H1 (cell line): ENCODE results near the gene DLK1. TPM values are rescaled to one million over a fixed set of nuclear protein-coding genes. Genes with fewer than 3 reads are reported as not detected.

Source experiments
- CTCF ChIA-PET: fragments of 300-600 bp; sonication (Branson Sonifier 250); formaldehyde crosslinking; loops from one replicate; lab custom pipeline; 2021; ENCODE audit not compliant: partially characterized antibody; lab: Charles Lee
- POLR2A ChIA-PET: fragments of 300-600 bp; sonication (Branson Sonifier 250); formaldehyde crosslinking; loops from one replicate; lab custom pipeline; 2021; ENCODE audit warnings: inconsistent platforms; ENCODE audit not compliant: partially characterized antibody; lab: Charles Lee
- DNase-seq, 2 experiments: peaks; one replicate each; pipeline versions ENCODE4 v3.0.0 to v3.0.0-alpha.2; 2010 to 2022; ENCODE audit warnings: low spot score in 2 of 2, low read depth in 1 of 2, mixed read lengths in 1 of 2
- FAIRE-seq: peaks from 2 replicates; lab custom pipeline; 2011; peaks lifted over from hg19 to GRCh38; lab: Jason Lieb, UNC
- H2AFZ ChIP-seq: 2 replicates; pipeline ENCODE4 v1.8.1; 2012; ENCODE audit warnings: low read length, inconsistent platforms
- H2AK5ac ChIP-seq: 2 replicates; pipeline ENCODE4 v1.6.1; 2013; ENCODE audit warnings: low read depth, low read length
- H2BK120ac ChIP-seq: replicated peaks from 2 replicates; pipeline ENCODE3; 2013; ENCODE audit warnings: low read depth, low read length, inconsistent platforms
- H2BK12ac ChIP-seq: 2 replicates; pipeline ENCODE4 v1.6.1; 2013; ENCODE audit warnings: low read depth, low read length
- H2BK15ac ChIP-seq: 2 replicates; pipeline ENCODE4 v1.6.1; 2013; ENCODE audit warnings: low read length
- H2BK20ac ChIP-seq: 2 replicates; pipeline ENCODE4 v1.6.1; 2013; ENCODE audit warnings: low read length
- H2BK5ac ChIP-seq: 2 replicates; pipeline ENCODE4 v1.6.1; 2013; ENCODE audit warnings: low read depth, low read length
- H3K14ac ChIP-seq: 2 replicates; pipeline ENCODE4 v1.6.1; 2013; ENCODE audit warnings: inconsistent platforms; ENCODE audit not compliant: insufficient read length
- H3K18ac ChIP-seq: 2 replicates; pipeline ENCODE4 v1.6.1; 2013; ENCODE audit warnings: low read length; ENCODE audit errors: extremely low read depth
- H3K23ac ChIP-seq: 2 replicates; pipeline ENCODE4 v1.6.1; 2013; ENCODE audit warnings: inconsistent platforms; ENCODE audit not compliant: insufficient read length
- H3K23me2 ChIP-seq: 2 replicates; pipeline ENCODE4 v1.6.1; 2013; ENCODE audit warnings: low read depth, low read length
- H3K27ac ChIP-seq: 2 replicates; pipeline ENCODE4 v1.6.1; 2011; ENCODE audit warnings: low read depth, low read length, inconsistent platforms
- H3K27me3 ChIP-seq, 4 experiments: replicated peaks in 1 of 4; 1 replicate in 1 of 4; 2 replicates in 3 of 4; pipeline versions ENCODE4 v1.6.1 to v1.8.1; 2011 to 2013; ENCODE audit warnings: low read length in 3 of 4, mild to moderate bottlenecking in 3 of 4, inconsistent platforms in 2 of 4, mixed read lengths in 2 of 4, moderate library complexity in 1 of 4; ENCODE audit not compliant: control insufficient read depth in 3 of 4, insufficient read depth in 3 of 4; ENCODE audit errors: extremely low read depth in 1 of 4
- H3K36me3 ChIP-seq, 4 experiments: 2 replicates each; pipeline versions ENCODE4 v1.6.1 to v1.8.1; 2011 to 2013; ENCODE audit warnings: mild to moderate bottlenecking in 4 of 4, low read length in 3 of 4, moderate library complexity in 2 of 4, control low read depth in 1 of 4, inconsistent platforms in 1 of 4; ENCODE audit not compliant: insufficient read depth in 4 of 4, control insufficient read depth in 2 of 4
- H3K4ac ChIP-seq: replicated peaks from 2 replicates; pipeline ENCODE3; 2013; ENCODE audit warnings: low read length, low read depth, mixed read lengths, inconsistent platforms; ENCODE audit not compliant: insufficient read length
- H3K4me1 ChIP-seq, 4 experiments: replicated peaks in 1 of 4; 1 replicate in 1 of 4; 2 replicates in 3 of 4; pipeline versions ENCODE4 v1.6.1 to v1.8.1; 2011 to 2013; ENCODE audit warnings: low read length in 3 of 4, inconsistent platforms in 2 of 4, mixed read lengths in 1 of 4; ENCODE audit not compliant: insufficient read depth in 4 of 4, control insufficient read depth in 3 of 4
- H3K4me2 ChIP-seq, 2 experiments: 2 replicates each; pipeline versions ENCODE4 v1.6.1 to v1.8.1; 2011 to 2013; ENCODE audit warnings: low read depth in 2 of 2, low read length in 2 of 2, control low read depth in 1 of 2, inconsistent platforms in 1 of 2, mild to moderate bottlenecking in 1 of 2; ENCODE audit not compliant: insufficient read depth in 1 of 2
- H3K4me3 ChIP-seq, 4 experiments: fragments of 200-600, 300-600 bp in 1 of 4; sonication (generic), shearing (Covaris generic), sonication (Bioruptor Twin) in 1 of 4; 2 replicates each; pipeline versions ENCODE4 v1.5.1 to v1.8.1; 2011 to 2016; ENCODE audit warnings: low read length in 4 of 4, low read depth in 3 of 4, control low read depth in 2 of 4, inconsistent platforms in 2 of 4, mild to moderate bottlenecking in 2 of 4, mixed read lengths in 1 of 4, moderate library complexity in 1 of 4; ENCODE audit not compliant: insufficient read depth in 2 of 4; ENCODE audit errors: extremely low read depth in 1 of 4
- H3K56ac ChIP-seq: replicated peaks from 2 replicates; pipeline ENCODE3; 2013; ENCODE audit warnings: low read depth, mild to moderate bottlenecking, mixed read lengths, low read length, inconsistent platforms; ENCODE audit not compliant: insufficient read length
- H3K79me1 ChIP-seq: 2 replicates; pipeline ENCODE4 v1.6.1; 2013; ENCODE audit warnings: low read depth, low read length, control low read depth
- H3K79me2 ChIP-seq, 2 experiments: 2 replicates each; pipeline versions ENCODE4 v1.6.1 to v1.8.1; 2012 to 2013; ENCODE audit warnings: low read length in 2 of 2, mild to moderate bottlenecking in 2 of 2, inconsistent platforms in 1 of 2; ENCODE audit not compliant: insufficient read depth in 2 of 2, control insufficient read depth in 1 of 2
- H3K9ac ChIP-seq, 4 experiments: replicated peaks in 1 of 4; 1 replicate in 1 of 4; 2 replicates in 3 of 4; pipeline versions ENCODE4 v1.6.1 to v1.8.1; 2011 to 2013; ENCODE audit warnings: low read depth in 3 of 4, low read length in 3 of 4, control low read depth in 2 of 4, mild to moderate bottlenecking in 2 of 4, moderate library complexity in 2 of 4, inconsistent platforms in 1 of 4; ENCODE audit errors: extremely low read depth in 1 of 4
- H3K9me3 ChIP-seq, 2 experiments: 2 replicates each; pipeline versions ENCODE4 v1.6.1 to v1.8.1; 2012 to 2013; ENCODE audit warnings: mild to moderate bottlenecking in 2 of 2, moderate library complexity in 2 of 2, control low read depth in 1 of 2, inconsistent platforms in 1 of 2, low read depth in 1 of 2, low read length in 1 of 2, mixed read lengths in 1 of 2; ENCODE audit not compliant: insufficient read depth in 2 of 2
- H4K20me1 ChIP-seq, 2 experiments: replicated peaks in 1 of 2; 2 replicates each; pipeline versions ENCODE3 to v1.8.1; 2011 to 2013; ENCODE audit warnings: inconsistent platforms in 2 of 2, low read length in 2 of 2, mild to moderate bottlenecking in 1 of 2; ENCODE audit not compliant: insufficient read depth in 2 of 2, control insufficient read depth in 1 of 2
- H4K5ac ChIP-seq: 2 replicates; pipeline ENCODE4 v1.6.1; 2013; ENCODE audit warnings: low read length, low read depth, mixed read lengths, inconsistent platforms; ENCODE audit not compliant: insufficient read length
- H4K8ac ChIP-seq: 2 replicates; pipeline ENCODE4 v1.8.0; 2013; ENCODE audit warnings: mild to moderate bottlenecking, moderate library complexity, low read length, inconsistent platforms; ENCODE audit not compliant: insufficient read depth; ENCODE audit errors: extremely low read depth
- H4K91ac ChIP-seq: replicated peaks from 2 replicates; pipeline ENCODE3; 2013; ENCODE audit warnings: low read length, mixed read lengths, inconsistent platforms; ENCODE audit not compliant: insufficient read length
- CREB1 ChIP-seq: IDR thresholded peaks from 2 replicates; pipeline ENCODE4 v1.6.1; 2012; ENCODE audit warnings: inconsistent platforms
- SIRT6 ChIP-seq: IDR thresholded peaks from one replicate; pipeline ENCODE4 v1.7.1; 2012; ENCODE audit warnings: low read length, inconsistent platforms
- TEAD4 ChIP-seq: IDR thresholded peaks from 2 replicates; pipeline ENCODE4 v1.6.1; 2012; ENCODE audit warnings: low read depth, low read length, inconsistent platforms, mixed read lengths
- WGBS, 2 experiments: shearing (Covaris generic) in 1 of 2; methylation state at CpG; one replicate each; pipeline versions ENCODE4 v1.1.6 to v1.1.7; 2013 to 2015; ENCODE audit warnings: low lambda C conversion rate in 2 of 2, mixed read lengths in 2 of 2, inconsistent platforms in 1 of 2, low coverage in 1 of 2, missing lambda C conversion rate in 1 of 2; ENCODE audit not compliant: insufficient replicate concordance in 2 of 2, insufficient coverage in 1 of 2, insufficient read length in 1 of 2; ENCODE audit errors: extremely low coverage in 1 of 2, missing lambda C conversion rate in 1 of 2; 5-methylcytosine and 5-hydroxymethylcytosine counted together
- polyA plus RNA-seq, 7 experiments: library from polyadenylated mRNA; depleted of rRNA in 3 of 7; stranded (reverse) in 5 of 7; unstranded in 2 of 7; fragments of >200 nt in 5 of 7; fragments of 200-250 nt in 2 of 7; gene quantifications; 1 replicate in 5 of 7; 2 replicates in 1 of 7; 4 replicates in 1 of 7; pipeline versions ENCODE4 v1.2.1 to v1.2.3, GENCODE V29; 2011 to 2013; ENCODE audit warnings: missing spikeins in 2 of 7, mixed read lengths in 2 of 7
- total RNA-seq: library from RNA; stranded (reverse); fragmentation: NEBNext Ultra II Directional; extraction: Animal tissue kit (Norgen Biotek cat#: 25700); gene quantifications from 2 replicates; pipeline ENCODE4 v1.2.1, GENCODE V29; 2021

DLK1 gene
- total and polyA plus RNA-seq, 2 of the 8 experiments (the other 6 are each of a cell fraction or from before 2014, with no cell fraction given), result 1.3 to 2.4 TPM

GRCh38 chr14:100781952-100782351, 55.3 kb downstream of the DLK1 start:
- no peak overlapping the region for H2BK15ac ChIP-seq
- H3K36me3 ChIP-seq, result no peaks in the 10 kb centered on the region
- TF ChIP-seq TEAD4 (no peak), CREB1 (no peak), SIRT6 (no peak)
- no peak overlapping the region for H2BK120ac ChIP-seq
- no peak overlapping the region for H3K4me3 ChIP-seq
- H3K4me1 ChIP-seq, result no peaks in the 10 kb centered on the region
- no peak for FAIRE-seq
- no peak overlapping the region for H3K27ac ChIP-seq
- no peak overlapping the region for H4K8ac ChIP-seq
- no peaks in the 10 kb centered on the region; a peak in 1 of 7 replicates for H3K27me3 ChIP-seq
- no peak overlapping the region for H3K14ac ChIP-seq
- no peak overlapping the region for H3K4ac ChIP-seq
- H4K20me1 ChIP-seq, result no peaks in the 10 kb centered on the region
- H3K23ac ChIP-seq, result no peak overlapping the region
- H3K23me2 ChIP-seq, result no peaks in the 10 kb centered on the region
- H2AFZ ChIP-seq, result no peak overlapping the region
- H3K79me2 ChIP-seq, result no peaks in the 10 kb centered on the region
- H3K79me1 ChIP-seq, result no peaks in the 10 kb centered on the region
- H3K4me2 ChIP-seq, result no peak overlapping the region
- no peak overlapping the region for H2BK20ac ChIP-seq
- WGBS, 2 experiments, result 89% methylated on average over 8 of the region's 8 CpGs; no CpG with 5 or more reads in 1 of the 2 experiments
- H4K91ac ChIP-seq, result no peak overlapping the region
- ChIA-PET CTCF (no interaction called here), POLR2A (no interaction called here)
- H3K9ac ChIP-seq, result no peak overlapping the region
- no peak overlapping the region for H2AK5ac ChIP-seq
- no peak for DNase-seq
- H4K5ac ChIP-seq, result no peak overlapping the region
- H2BK12ac ChIP-seq, result no peak overlapping the region
- H2BK5ac ChIP-seq, result no peak overlapping the region
- H3K9me3 ChIP-seq, result no peaks in the 10 kb centered on the region
- H3K56ac ChIP-seq, result no peak overlapping the region
- H3K18ac ChIP-seq, result no peak overlapping the region
